ENCODE measurements around the gene RBM47. TPM values are rescaled to one million over a fixed set of nuclear protein-coding genes. Genes with fewer than 3 reads are reported as not detected.

The RBM47 gene
- total and polyA plus RNA-seq, 2 of the 4 experiments (the other 2 are of a cell fraction), result 0.44 to 1.1 TPM

DNA sequence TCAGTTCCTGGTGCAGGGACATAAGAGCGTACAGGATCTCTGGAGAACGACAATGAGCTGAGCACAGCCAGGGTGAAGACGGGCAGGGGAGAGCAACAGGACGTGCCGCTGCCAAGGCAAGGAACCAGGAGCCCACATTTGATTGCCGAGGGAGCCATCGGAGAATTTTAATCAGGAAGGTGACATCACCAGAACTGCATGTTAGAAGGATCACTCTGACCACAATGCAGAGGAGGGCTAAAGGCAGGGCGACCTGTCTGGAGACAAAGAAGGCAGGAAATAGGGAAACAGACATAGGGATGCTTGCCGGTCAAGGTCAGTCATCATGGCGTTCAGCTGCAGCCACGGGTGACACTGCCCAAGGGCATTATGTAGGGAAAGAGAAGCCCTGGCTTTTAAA lies 81.4 kb downstream of the RBM47 start:
- H3K56ac ChIP-seq (ENCODE audit: extremely low read depth, insufficient read depth, low read length), result no peak overlapping the region
- peak overlapping the region; percentile 81 for H2AFZ ChIP-seq (replicated peaks; ENCODE audit: low read length, poor library complexity)
- DNase-seq (peak; percentile 45), ATAC-seq (ENCODE audit: low read depth) (no peak)
- H3K36me3 ChIP-seq (ENCODE audit: control insufficient read depth, insufficient read depth, low read length), result no peaks in the 10 kb centered on the region
- H2AK9ac ChIP-seq (replicated peaks; ENCODE audit: low read depth, low read length, poor library complexity), result peak overlapping the region; percentile 30
- no peak overlapping the region for H3K23ac ChIP-seq (ENCODE audit: low read depth, low read length)
- 77% methylated on average over 10 of the region's 11 CpGs; no CpG with 5 or more reads in 1 of the 2 experiments for WGBS, 2 experiments (ENCODE audit: extremely low coverage in 2 of 2, insufficient read length in 1 of 2)
- H3K9ac ChIP-seq (ENCODE audit: low read depth, low read length), result no peak overlapping the region
- ChIA-PET POLR2A (ENCODE audit: unreplicated experiment) (no interaction called here), CTCF (interaction anchor here (0.6 kb wide), 1 partner anchor 224 kb away, joined by 4 read pairs; no protein-coding TSS in a partner anchor)
- H3K27ac ChIP-seq (ENCODE audit: insufficient read depth, low read length), result no peak overlapping the region
- peak overlapping the region; percentile 68; the same call in 1 of the 2 replicates for H2AK5ac ChIP-seq (ENCODE audit: low read depth, low read length)
- no peak overlapping the region for H4K8ac ChIP-seq (ENCODE audit: low read depth in 2 of 2, low read length in 2 of 2)
- no peak overlapping the region for H2BK15ac ChIP-seq (ENCODE audit: low read depth, low read length)
- no peak overlapping the region for H4K5ac ChIP-seq (ENCODE audit: low read depth, low read length)
- peak overlapping the region; percentile 45; the same call in 1 of the 2 replicates for H2BK120ac ChIP-seq (ENCODE audit: low read depth, low read length)
- H3K9me3 ChIP-seq (ENCODE audit: control insufficient read depth, insufficient read depth, low read length), result no peaks in the 10 kb centered on the region
- H3K27me3 ChIP-seq (ENCODE audit: control insufficient read depth, insufficient read depth, low read length), result no peaks in the 10 kb centered on the region
- in situ Hi-C loops (cut with MboI; ENCODE audit: low sequenced_read_pairs) (no loop called here), dilution Hi-C loops (cut with HindIII; ENCODE audit: low sequenced_read_pairs, unreplicated experiment) (no loop called here), intact Hi-C loops (cut with micrococcal nuclease) (no loop called here)
- no peak overlapping the region for H3K4me3 ChIP-seq (ENCODE audit: insufficient read depth, low read depth, low read length)
- no peak overlapping the region for H3K4me2 ChIP-seq (ENCODE audit: low read depth, low read length)
- H4K91ac ChIP-seq (ENCODE audit: insufficient read depth, low read depth, low read length), result no peak overlapping the region
- BruUV-seq (replicated peaks), result no TSS peak
- H3K79me1 ChIP-seq (ENCODE audit: low read depth in 1 of 2, low read length in 2 of 2), result no peaks in the 10 kb centered on the region
- TF ChIP-seq SMC3 (IDR thresholded peaks at IDR 0.05; ENCODE audit: low read depth, low read length) (no peak), MXI1 (IDR thresholded peaks at IDR 0.05; ENCODE audit: borderline replicate concordance, low read depth, low read length) (no peak), CEBPB (IDR thresholded peaks at IDR 0.05; ENCODE audit: low read depth, low read length) (no peak), BHLHE40 (IDR thresholded peaks at IDR 0.05; ENCODE audit: low read depth, low read length) (no peak), POLR2A (IDR thresholded peaks at IDR 0.05; ENCODE audit: low read depth, low read length) (no peak), RFX5 (IDR thresholded peaks at IDR 0.05; ENCODE audit: low read depth, low read length) (no peak), RCOR1 (IDR thresholded peaks at IDR 0.05; ENCODE audit: insufficient replicate concordance, low read length) (no peak)
- peak overlapping the region; percentile 52 for H3K4ac ChIP-seq (ENCODE audit: low read depth, low read length)
- peaks cover 7% of the 10 kb centered on the region; the same call in 1 of the 2 replicates for H3K9me1 ChIP-seq (ENCODE audit: insufficient read depth, low read length)
- H3K18ac ChIP-seq (ENCODE audit: low read depth, low read length), result no peak overlapping the region
- no peak overlapping the region for H2BK5ac ChIP-seq (ENCODE audit: low read depth, low read length, poor library complexity, severe bottlenecking)
- no peaks in the 10 kb centered on the region for H4K20me1 ChIP-seq (ENCODE audit: insufficient read depth, low read length)
- H2BK20ac ChIP-seq (ENCODE audit: low read depth, low read length), result peak overlapping the region; percentile 76; the same call in 1 of the 2 replicates
- H3K4me1 ChIP-seq (ENCODE audit: control insufficient read depth, insufficient read depth, low read length), result 0 out of 2 replicates have a peak, but pooled peaks cover 5% of the 10 kb centered on the region
- H3K14ac ChIP-seq (replicated peaks; ENCODE audit: low read depth, low read length), result peak overlapping the region; percentile 68; the same call in 1 of the 2 replicates
